DOHH2 (cell line): ENCODE measurements around the gene AHI1.

Experiments used
- EZH2phosphoT487 ChIP-seq: fragments of 200-600 bp; sonication (generic); IDR thresholded peaks from 2 replicates; pipeline ENCODE4 v1.6.1; 2017; ENCODE audit warnings: borderline replicate concordance, mild to moderate bottlenecking, antibody characterized with exemption, low read length, moderate library complexity, mixed read lengths
- TF ChIP-seq, protein P1 (sequence below): fragments of 200-600 bp; sonication (generic); IDR thresholded peaks from one replicate; pipeline ENCODE4 v1.5.1; 2014; ENCODE audit warnings: antibody characterized with exemption, mild to moderate bottlenecking, low read depth, low read length; ENCODE audit not compliant: poor library complexity, severe bottlenecking

DNA sequence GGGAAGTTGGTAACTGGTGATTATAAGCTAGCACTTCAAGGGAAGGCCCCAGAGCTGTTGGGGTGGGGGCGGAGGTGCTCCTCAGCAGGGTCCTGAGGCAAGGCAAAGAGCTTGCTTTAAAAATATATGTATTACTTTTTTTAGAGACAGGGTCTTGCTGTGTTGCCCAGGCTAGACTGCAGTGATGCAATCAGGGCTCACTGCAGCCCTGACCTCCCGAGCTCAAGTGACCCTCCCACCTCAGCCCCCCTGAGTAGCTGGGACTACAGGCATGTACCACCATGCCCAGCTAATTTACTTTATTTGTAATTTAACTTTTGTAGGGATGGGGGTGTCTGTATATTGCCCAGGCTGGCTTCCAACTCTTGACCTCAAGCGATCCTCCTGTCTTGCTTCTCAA, 229.3 kb downstream of the AHI1 start:
- TF ChIP-seq, protein P1, sequence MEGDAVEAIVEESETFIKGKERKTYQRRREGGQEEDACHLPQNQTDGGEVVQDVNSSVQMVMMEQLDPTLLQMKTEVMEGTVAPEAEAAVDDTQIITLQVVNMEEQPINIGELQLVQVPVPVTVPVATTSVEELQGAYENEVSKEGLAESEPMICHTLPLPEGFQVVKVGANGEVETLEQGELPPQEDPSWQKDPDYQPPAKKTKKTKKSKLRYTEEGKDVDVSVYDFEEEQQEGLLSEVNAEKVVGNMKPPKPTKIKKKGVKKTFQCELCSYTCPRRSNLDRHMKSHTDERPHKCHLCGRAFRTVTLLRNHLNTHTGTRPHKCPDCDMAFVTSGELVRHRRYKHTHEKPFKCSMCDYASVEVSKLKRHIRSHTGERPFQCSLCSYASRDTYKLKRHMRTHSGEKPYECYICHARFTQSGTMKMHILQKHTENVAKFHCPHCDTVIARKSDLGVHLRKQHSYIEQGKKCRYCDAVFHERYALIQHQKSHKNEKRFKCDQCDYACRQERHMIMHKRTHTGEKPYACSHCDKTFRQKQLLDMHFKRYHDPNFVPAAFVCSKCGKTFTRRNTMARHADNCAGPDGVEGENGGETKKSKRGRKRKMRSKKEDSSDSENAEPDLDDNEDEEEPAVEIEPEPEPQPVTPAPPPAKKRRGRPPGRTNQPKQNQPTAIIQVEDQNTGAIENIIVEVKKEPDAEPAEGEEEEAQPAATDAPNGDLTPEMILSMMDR = no peak
- no peak for TF ChIP-seq EZH2phosphoT487
